C4-2B (cell line): ENCODE results near the gene GRK2.
"Not testable (repeated sequence)": the region's sequence is repeated elsewhere in the genome, so short reads cannot be mapped to it uniquely, and the experiment has no call there.

Experiments used
- H3K27ac ChIP-seq: fragments of 450-650 bp; 2 replicates; pipeline ENCODE4 v1.5.1; 2017
- CTCF ChIP-seq: fragments of 450-650 bp; conservative IDR thresholded peaks from 2 replicates; pipeline ENCODE4 v1.5.1; 2017; ENCODE audit warnings: mild to moderate bottlenecking
- ZFX ChIP-seq: fragments of 450-650 bp; IDR thresholded peaks from 2 replicates; pipeline ENCODE4 v1.6.1; 2017

GRK2 gene

GRCh38 chr11:67266449-67267187, at the start of gene GRK2:
TSS of gene GRK2 (plus strand) at chr11:67266473. CDS start at chr11:67266700, 227 bp downstream.
- peak within 1 kb of the TSS; percentile 95 for H3K27ac ChIP-seq
- no peak for TF ChIP-seq CTCF
- peak; percentile 51; the same call in 1 of the 2 replicates for TF ChIP-seq ZFX

GRCh38 chr11:67227726-67228125, 38.5 kb upstream of the GRK2 start:
- TF ChIP-seq ZFX (no peak), CTCF (no peak)
- H3K27ac ChIP-seq = no peak overlapping the region

- TF ChIP-seq ZFX (no peak), CTCF (no peak)
Measured at GRCh38 chr11:67230406-67230805, 35.9 kb upstream of the GRK2 start.

GRCh38 chr11:67230886-67231285, 35.4 kb upstream of the GRK2 start:
- no peak overlapping the region for H3K27ac ChIP-seq
- TF ChIP-seq CTCF (no peak), ZFX (no peak)

More at GRCh38 chr11:67230406-67230805, 35.9 kb upstream of the GRK2 start:
- no peak overlapping the region for H3K27ac ChIP-seq

- no peak overlapping the region for H3K27ac ChIP-seq
- TF ChIP-seq ZFX (no peak), CTCF (no peak)
Measured at GRCh38 chr11:67233584-67234190, 32.6 kb upstream of the GRK2 start.

GRCh38 chr11:67234571-67234970, 31.7 kb upstream of the GRK2 start:
- H3K27ac ChIP-seq = not testable (repeated sequence)

- H3K27ac ChIP-seq = no peak overlapping the region
- TF ChIP-seq ZFX (no peak), CTCF (no peak)
Measured at GRCh38 chr11:67237574-67237973, 28.7 kb upstream of the GRK2 start.
